GM19397 (cell line): Measurements from ENCODE around the gene NDC80.
A peak's percentile ranks its signal among the peaks of the same experiment; 100 is the strongest.

Source experiments
- ATAC-seq: cut with Tn5 transposase; IDR thresholded peaks from one replicate; pipeline ENCODE4 v1.9.1; 2021; ENCODE audit warnings: mild to moderate bottlenecking, moderate library complexity; ENCODE audit not compliant: unreplicated experiment

NDC80 gene

GRCh38 chr18:2555895-2556294 lies 15.5 kb upstream of the NDC80 start:
- no peak for ATAC-seq

DNA sequence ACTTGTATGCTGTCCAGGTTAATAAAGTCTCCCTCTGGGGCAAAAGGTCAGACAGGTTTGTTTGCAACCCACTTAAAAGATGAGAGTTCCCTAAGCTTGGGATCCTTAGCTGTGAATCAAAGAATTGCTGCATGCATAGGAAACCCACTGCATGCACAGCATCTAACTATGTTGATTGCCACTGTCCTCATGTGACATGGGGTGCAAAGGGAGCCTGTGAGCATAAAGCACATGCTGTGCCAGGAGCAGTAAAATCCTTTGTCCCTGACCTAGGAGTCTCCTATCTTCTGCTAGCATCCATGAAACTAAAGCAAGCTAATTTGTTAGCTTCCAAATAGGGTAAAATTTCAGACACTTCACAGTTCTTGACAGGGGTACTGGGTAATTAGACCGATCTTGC lies 13.8 kb upstream of the NDC80 start:
- no peak for ATAC-seq

GRCh38 chr18:2559249-2559648 lies 12.1 kb upstream of the NDC80 start:
- no peak for ATAC-seq

- no peak for ATAC-seq
Measured at GRCh38 chr18:2564373-2564772, 7.0 kb upstream of the NDC80 start.

DNA sequence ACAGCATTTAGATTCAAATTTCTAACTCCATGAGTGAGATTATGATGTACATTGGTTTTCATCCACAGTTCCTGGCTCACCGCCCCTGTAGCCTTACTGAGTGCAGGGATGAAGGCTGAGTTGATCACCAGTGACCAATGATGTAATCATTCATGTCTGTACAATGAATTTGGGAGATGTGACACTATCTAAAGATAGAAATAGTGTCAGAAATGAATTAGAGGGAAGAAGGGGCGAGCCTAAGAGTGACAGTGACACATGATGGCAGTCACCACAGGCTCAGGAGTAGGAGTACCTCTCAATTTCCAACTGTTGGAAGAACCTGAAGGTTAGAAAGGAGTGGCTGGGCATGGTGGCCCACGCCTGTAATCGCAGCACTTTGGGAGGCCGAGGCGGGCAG lies 3.2 kb upstream of the NDC80 start:
- ATAC-seq, result no peak

GRCh38 chr18:2568605-2569004 lies 2.8 kb upstream of the NDC80 start:
- no peak for ATAC-seq

GRCh38 chr18:2569338-2570207 lies 1.8 kb upstream of the NDC80 start:
- ATAC-seq, result no peak

DNA sequence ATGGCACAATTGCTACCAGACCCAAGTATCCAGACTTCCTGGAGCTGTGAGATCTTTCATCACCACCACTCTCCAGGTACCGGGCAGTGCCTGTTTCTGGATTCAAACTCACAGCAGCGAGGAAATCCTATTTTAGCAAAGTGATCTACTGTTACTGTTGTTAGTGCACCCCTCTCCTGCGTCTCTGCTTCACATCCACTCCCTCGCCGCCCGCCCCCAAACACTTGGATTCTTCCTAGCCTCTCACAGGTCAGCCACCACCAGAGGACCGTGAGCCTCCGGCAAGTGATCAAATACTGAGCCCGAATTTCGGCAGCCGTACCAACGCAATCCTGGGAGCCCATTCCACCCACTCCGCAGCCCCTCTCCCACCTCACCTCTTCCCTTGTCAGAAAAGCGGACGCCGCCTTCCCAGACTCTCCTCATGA lies 571 bp upstream of the NDC80 start:
- peak; percentile 42 for ATAC-seq

- no peak for ATAC-seq
Measured at GRCh38 chr18:2572171-2572569, 813 bp downstream of the NDC80 start.

GRCh38 chr18:2572892-2573291 lies 1.5 kb downstream of the NDC80 start:
- no peak for ATAC-seq

DNA sequence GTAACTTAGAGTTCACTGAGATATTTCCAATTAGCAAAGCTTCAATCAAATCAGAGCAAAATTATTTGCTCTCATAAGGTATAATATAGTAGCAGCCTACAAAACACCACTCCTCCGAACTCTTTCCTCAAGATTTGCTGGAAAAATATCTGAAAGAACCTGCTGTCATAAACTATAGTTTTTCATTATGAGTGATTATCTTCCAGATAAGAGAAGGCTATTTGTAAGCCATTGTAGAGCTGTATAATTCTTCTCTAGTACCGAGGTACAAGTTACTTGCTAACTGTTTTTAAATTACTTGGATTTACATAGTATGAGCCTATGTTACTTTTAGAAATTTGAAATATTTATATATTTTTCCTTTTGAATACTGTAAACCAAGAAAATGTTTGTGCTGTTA lies 2.1 kb downstream of the NDC80 start:
- no peak for ATAC-seq

GRCh38 chr18:2587788-2588187 lies 16.4 kb downstream of the NDC80 start:
- ATAC-seq, result no peak

DNA sequence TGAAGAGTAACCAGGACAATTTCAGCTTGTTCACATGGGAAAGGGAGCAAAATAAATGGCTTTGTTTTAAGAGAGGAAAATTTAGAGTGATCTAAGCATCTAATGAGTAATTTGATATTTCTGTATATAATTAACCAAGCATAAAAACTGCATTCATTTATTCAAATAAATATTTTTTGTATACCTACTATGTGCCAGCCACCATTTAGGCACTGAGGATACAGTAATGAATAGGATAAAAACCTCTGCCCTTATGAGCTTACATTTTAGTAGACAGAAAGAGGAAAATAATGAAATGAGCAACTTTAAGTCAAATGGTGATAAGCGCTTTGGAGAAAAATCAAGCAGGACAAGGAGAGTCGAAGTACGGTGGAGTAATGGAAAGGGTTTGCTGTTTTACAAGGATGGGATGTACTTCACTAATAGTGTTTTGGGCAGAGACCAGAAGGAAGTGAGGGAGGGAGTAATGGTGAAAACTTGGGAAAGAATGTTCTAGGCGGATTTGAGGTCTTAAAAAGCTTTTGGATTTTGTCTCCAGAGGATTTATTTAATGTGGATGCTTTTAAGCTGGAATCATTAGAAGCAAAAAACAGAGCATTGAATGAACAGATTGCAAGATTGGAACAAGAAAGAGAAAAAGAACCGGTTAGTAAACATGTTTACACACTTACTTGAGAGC lies 17.4 kb downstream of the NDC80 start:
- no peak for ATAC-seq

DNA sequence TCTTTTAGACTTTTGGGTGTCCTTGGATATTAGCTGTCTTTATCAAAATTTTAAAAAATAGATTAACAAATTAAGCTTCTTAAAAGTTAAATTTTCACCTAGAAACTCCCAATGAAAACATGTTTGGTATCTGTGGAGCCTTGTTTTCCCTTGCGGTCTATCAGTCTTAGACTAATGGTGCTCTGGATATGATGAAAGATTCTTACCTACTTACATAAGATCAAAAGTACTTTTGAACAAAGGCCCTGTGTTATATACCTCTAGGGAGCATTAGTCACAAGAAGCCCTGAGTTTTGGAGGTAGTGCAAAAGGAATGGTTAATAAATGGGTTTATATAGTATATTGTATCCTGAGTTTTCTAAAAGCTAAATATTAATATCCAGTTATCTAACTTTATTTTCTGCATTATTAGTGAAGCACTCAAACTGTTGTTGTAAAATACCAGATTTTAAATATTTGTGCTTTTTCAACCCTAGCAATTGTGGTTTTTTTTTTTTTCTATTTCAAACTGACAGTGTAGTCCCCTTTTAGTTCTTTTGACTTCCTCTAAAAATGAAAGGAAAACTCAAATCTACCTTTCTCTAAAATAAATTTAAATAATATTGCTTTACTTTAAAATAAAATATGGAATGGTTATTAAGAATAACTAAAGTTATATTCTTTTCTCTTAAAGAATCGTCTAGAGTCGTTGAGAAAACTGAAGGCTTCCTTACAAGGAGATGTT lies 18.1 kb downstream of the NDC80 start:
- no peak for ATAC-seq

- no peak for ATAC-seq
Measured at GRCh38 chr18:2590303-2590702, 18.9 kb downstream of the NDC80 start.

DNA sequence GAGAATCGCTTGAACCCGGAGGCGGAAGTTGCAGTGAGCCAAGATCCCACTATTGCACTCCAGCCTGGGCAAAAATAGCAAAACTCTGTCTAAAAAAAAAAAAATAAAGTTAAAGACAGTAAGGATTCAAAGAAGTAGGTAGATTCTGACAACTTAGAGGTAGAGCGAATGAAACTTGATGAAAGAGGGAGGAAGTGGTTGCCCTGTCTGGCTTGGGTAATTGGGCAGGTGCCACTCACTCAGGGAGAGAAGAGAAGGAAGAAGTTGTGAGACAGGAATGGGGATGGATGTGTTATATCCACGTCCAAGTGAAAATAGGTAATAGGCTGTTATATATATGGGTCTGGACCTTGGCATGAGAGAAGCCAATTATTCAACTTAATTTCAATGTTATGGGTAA lies 26.3 kb downstream of the NDC80 start:
- ATAC-seq, result no peak

- no peak for ATAC-seq
Measured at GRCh38 chr18:2602844-2603243, 31.5 kb downstream of the NDC80 start.

DNA sequence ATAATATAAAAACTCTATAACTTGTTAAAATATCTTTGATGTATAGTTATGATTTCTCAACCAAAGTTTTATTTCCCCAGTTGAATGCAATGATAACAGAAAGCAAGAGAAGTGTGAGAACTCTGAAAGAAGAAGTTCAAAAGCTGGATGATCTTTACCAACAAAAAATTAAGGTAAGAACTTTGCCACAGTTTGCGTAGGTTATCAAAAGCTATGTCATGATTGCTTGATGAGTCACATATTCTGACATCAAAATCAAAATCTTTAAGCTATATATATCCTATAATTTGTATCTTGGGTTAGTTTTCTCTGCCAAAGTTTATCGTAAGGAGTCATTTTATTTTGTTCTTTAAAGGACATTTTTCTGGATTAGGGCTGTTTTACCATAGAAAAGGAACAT lies 35.0 kb downstream of the NDC80 start:
- ATAC-seq, result no peak

DNA sequence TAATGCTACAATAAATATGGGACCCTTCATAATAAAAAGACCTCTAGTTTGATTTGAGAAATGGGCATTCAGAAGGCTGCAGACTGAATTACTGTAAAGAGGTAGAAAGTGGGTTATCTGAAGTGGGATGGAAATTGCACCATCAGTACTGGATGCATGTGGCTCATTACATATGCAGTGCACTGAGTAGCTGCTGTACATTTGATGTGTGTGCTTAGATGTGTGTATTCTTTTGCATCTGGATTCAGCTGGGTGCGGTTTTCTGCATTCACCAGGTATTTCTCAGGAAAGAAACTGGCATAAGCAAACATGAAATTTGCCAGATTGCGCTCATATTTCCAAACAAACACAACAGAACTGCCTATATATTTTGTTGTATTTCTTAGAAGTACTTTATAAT lies 38.2 kb downstream of the NDC80 start:
- ATAC-seq, result no peak

GRCh38 chr18:2610549-2610948 lies 39.2 kb downstream of the NDC80 start:
- no peak for ATAC-seq

GRCh38 chr18:2612996-2613395 lies 41.6 kb downstream of the NDC80 start:
- no peak for ATAC-seq
